IMR-90 (cell line): ENCODE measurements around the gene KEAP1. TPM values are rescaled to one million over a fixed set of nuclear protein-coding genes. Genes with fewer than 3 reads are reported as not detected.

Experiments
- ATAC-seq: fragments of 200-7000 bp; cut with Tn5 transposase; 2 replicates; pipeline ENCODE4 v1.9.1; 2020; ENCODE audit warnings: low read depth, mild to moderate bottlenecking, moderate library complexity
- BruUV-seq: library from RNA; stranded (reverse); fragments of 400-500 nt; replicated peaks from 2 replicates; lab custom pipeline; 2021; lab: Mats Ljungman, UMichigan
- CTCF ChIA-PET: fragments of 300-600 bp; formaldehyde crosslinking; extraction: SDS; loops from one replicate; lab custom pipeline; 2021; ENCODE audit warnings: antibody characterized with exemption; lab: Yijun Ruan, JAX
- POLR2A ChIA-PET: fragments of 300-600 bp; sonication (Branson Sonifier 250); formaldehyde crosslinking; loops from one replicate; lab custom pipeline; 2022; ENCODE audit warnings: antibody characterized with exemption; ENCODE audit not compliant: unreplicated experiment; lab: Charles Lee
- DNase-seq: peaks from one replicate; pipeline ENCODE4 v3.0.0; 2013
- H2AFZ ChIP-seq: replicated peaks from 2 replicates; pipeline ENCODE3; 2013; ENCODE audit warnings: low read length, mild to moderate bottlenecking; ENCODE audit not compliant: poor library complexity
- H2AK5ac ChIP-seq: 2 replicates; pipeline ENCODE4 v1.6.1; 2013; ENCODE audit warnings: low read depth, low read length, inconsistent platforms
- H2AK9ac ChIP-seq: replicated peaks from 2 replicates; pipeline ENCODE3; 2013; ENCODE audit warnings: mild to moderate bottlenecking, low read depth, low read length, moderate library complexity; ENCODE audit not compliant: poor library complexity
- H2BK120ac ChIP-seq: 2 replicates; pipeline ENCODE4 v1.6.1; 2013; ENCODE audit warnings: low read depth, low read length, inconsistent platforms
- H2BK15ac ChIP-seq: 3 replicates; pipeline ENCODE4 v1.6.1; 2013; ENCODE audit warnings: low read depth, low read length, inconsistent platforms
- H2BK20ac ChIP-seq: 2 replicates; pipeline ENCODE4 v1.6.1; 2013; ENCODE audit warnings: low read depth, mild to moderate bottlenecking, inconsistent platforms, low read length, moderate library complexity
- H2BK5ac ChIP-seq: 2 replicates; pipeline ENCODE4 v1.6.1; 2013; ENCODE audit warnings: mild to moderate bottlenecking, low read depth, low read length, inconsistent platforms; ENCODE audit not compliant: poor library complexity, severe bottlenecking
- H3K14ac ChIP-seq: replicated peaks from 2 replicates; pipeline ENCODE4 v1.6.1; 2013; ENCODE audit warnings: low read depth, low read length, inconsistent platforms
- H3K18ac ChIP-seq: 2 replicates; pipeline ENCODE4 v1.6.1; 2013; ENCODE audit warnings: low read depth, low read length, control low read depth
- H3K23ac ChIP-seq: 2 replicates; pipeline ENCODE4 v1.6.1; 2013; ENCODE audit warnings: low read depth, low read length, inconsistent platforms
- H3K27ac ChIP-seq: 2 replicates; pipeline ENCODE4 v1.5.1; 2013; ENCODE audit warnings: mild to moderate bottlenecking, control low read depth, low read length; ENCODE audit not compliant: insufficient read depth
- H3K27me3 ChIP-seq: 2 replicates; pipeline ENCODE4 v1.6.1; 2013; ENCODE audit warnings: low read length; ENCODE audit not compliant: control insufficient read depth, insufficient read depth
- H3K36me3 ChIP-seq: 2 replicates; pipeline ENCODE4 v1.6.1; 2013; ENCODE audit warnings: low read length, mixed read lengths; ENCODE audit not compliant: control insufficient read depth, insufficient read depth
- H3K4ac ChIP-seq: 2 replicates; pipeline ENCODE4 v1.6.1; 2013; ENCODE audit warnings: low read depth, low read length, inconsistent platforms
- H3K4me1 ChIP-seq: 2 replicates; pipeline ENCODE4 v1.6.1; 2013; ENCODE audit warnings: low read length, mixed read lengths; ENCODE audit not compliant: control insufficient read depth, insufficient read depth
- H3K4me2 ChIP-seq: 2 replicates; pipeline ENCODE4 v1.6.1; 2013; ENCODE audit warnings: low read depth, mild to moderate bottlenecking, control low read depth, low read length, moderate library complexity
- H3K4me3 ChIP-seq: 2 replicates; pipeline ENCODE4 v1.5.1; 2013; ENCODE audit warnings: low read depth, mild to moderate bottlenecking, control low read depth, low read length, moderate library complexity; ENCODE audit not compliant: insufficient read depth
- H3K56ac ChIP-seq: 2 replicates; pipeline ENCODE4 v1.6.1; 2013; ENCODE audit warnings: low read length, inconsistent platforms; ENCODE audit not compliant: insufficient read depth; ENCODE audit errors: extremely low read depth
- H3K79me1 ChIP-seq, 2 experiments: 2 replicates each; pipeline ENCODE4 v1.6.1; 2013; ENCODE audit warnings: low read length in 2 of 2, inconsistent platforms in 1 of 2, low read depth in 1 of 2
- H3K9ac ChIP-seq: 2 replicates; pipeline ENCODE4 v1.6.1; 2013; ENCODE audit warnings: low read depth, low read length, control low read depth
- H3K9me1 ChIP-seq: 2 replicates; pipeline ENCODE4 v1.6.1; 2013; ENCODE audit warnings: low read length, inconsistent platforms; ENCODE audit not compliant: insufficient read depth
- H3K9me3 ChIP-seq: 2 replicates; pipeline ENCODE4 v1.6.1; 2013; ENCODE audit warnings: low read length; ENCODE audit not compliant: control insufficient read depth, insufficient read depth
- H4K20me1 ChIP-seq: 2 replicates; pipeline ENCODE4 v1.6.1; 2013; ENCODE audit warnings: low read length, inconsistent platforms; ENCODE audit not compliant: insufficient read depth
- H4K5ac ChIP-seq: 2 replicates; pipeline ENCODE4 v1.6.1; 2013; ENCODE audit warnings: mild to moderate bottlenecking, low read depth, low read length, control low read depth
- H4K8ac ChIP-seq, 2 experiments: 2 replicates each; pipeline ENCODE4 v1.6.1; 2013; ENCODE audit warnings: low read depth in 2 of 2, low read length in 2 of 2, control low read depth in 1 of 2, inconsistent platforms in 1 of 2
- H4K91ac ChIP-seq: 2 replicates; pipeline ENCODE4 v1.6.1; 2013; ENCODE audit warnings: low read depth, low read length, inconsistent platforms; ENCODE audit not compliant: insufficient read depth
- CTCF ChIP-seq: conservative IDR thresholded peaks from 2 replicates; pipeline ENCODE4 v1.5.1; 2012; ENCODE audit warnings: mild to moderate bottlenecking, low read depth, low read length, improper control_type of control experiment
- MXI1 ChIP-seq: IDR thresholded peaks from 2 replicates; pipeline ENCODE4 v1.6.1; 2012; ENCODE audit warnings: low read depth, mild to moderate bottlenecking, low read length, moderate library complexity, borderline replicate concordance
- RFX5 ChIP-seq: IDR thresholded peaks from 2 replicates; pipeline ENCODE4 v1.8.0; 2012; ENCODE audit warnings: low read depth, mild to moderate bottlenecking, low read length, moderate library complexity
- USF2 ChIP-seq: fragments of 150-350 bp; IDR thresholded peaks from 2 replicates; pipeline ENCODE4 v1.6.1; 2017; ENCODE audit warnings: mild to moderate bottlenecking, antibody characterized with exemption, low read length, low read depth
- WGBS, 2 experiments: methylation state at CpG; one replicate each; pipeline versions ENCODE4 v1.1.5 to v1.1.7; 2013; ENCODE audit warnings: missing lambda C conversion rate in 2 of 2; ENCODE audit not compliant: insufficient read length in 1 of 2; ENCODE audit errors: extremely low coverage in 2 of 2; 5-methylcytosine and 5-hydroxymethylcytosine counted together
- dilution Hi-C: fragments of 300-500 bp; cut with HindIII; formaldehyde crosslinking; loops from one replicate; pipeline ENCODE4 v1.14.3; 2018; ENCODE audit warnings: low sequenced_read_pairs; ENCODE audit not compliant: unreplicated experiment
- in situ Hi-C: fragments of 300-500 bp; cut with MboI; formaldehyde crosslinking; loops from 3 replicates; pipeline ENCODE4 v1.14.3; 2019; ENCODE audit warnings: low sequenced_read_pairs, inconsistent platforms, mixed read lengths
- intact Hi-C: fragments of 100-400 bp; cut with micrococcal nuclease; formaldehyde crosslinking; loops from 2 replicates; pipeline ENCODE4 v1.10.0; 2022
- polyA plus RNA-seq, 3 experiments: library from polyadenylated mRNA; depleted of rRNA; stranded (reverse); fragments of >200 nt; gene quantifications; 2 replicates each; pipeline ENCODE4 v1.2.3, GENCODE V29; 2012; ENCODE audit warnings: low replicate concordance in 1 of 3
- total RNA-seq: library from RNA; depleted of rRNA; stranded (reverse); fragments of >200 nt; gene quantifications from 2 replicates; pipeline ENCODE4 v1.2.3, GENCODE V29; 2012

KEAP1 gene
- total and polyA plus RNA-seq, 2 of the 4 experiments (the other 2 are of a cell fraction), result 63.4 to 81.6 TPM

GRCh38 chr19:10464456-10464855 lies 38.7 kb downstream of the KEAP1 start:
- peaks cover 4% of the 10 kb centered on the region; the same call in 1 of the 2 replicates for H3K9me1 ChIP-seq
- no peak overlapping the region for H2BK5ac ChIP-seq
- DNase-seq (no peak), ATAC-seq (no peak)
- no peak overlapping the region for H2BK15ac ChIP-seq
- H2AFZ ChIP-seq, result no peak overlapping the region
- no peak overlapping the region for H4K5ac ChIP-seq
- H3K36me3 ChIP-seq, result peaks cover 18% of the 10 kb centered on the region
- TF ChIP-seq RFX5 (no peak), USF2 (no peak), MXI1 (no peak), CTCF (no peak)
- peaks cover 3% of the 10 kb centered on the region; the same call in 1 of the 2 replicates for H4K20me1 ChIP-seq
- no peak overlapping the region for H3K23ac ChIP-seq
- no peak overlapping the region for H3K27ac ChIP-seq
- dilution Hi-C loops, result no loop called here
- no peak overlapping the region for H3K4me3 ChIP-seq
- no peak overlapping the region for H4K91ac ChIP-seq
- no peak overlapping the region for H3K4ac ChIP-seq
- H2AK5ac ChIP-seq, result no peak overlapping the region
- BruUV-seq, result no TSS peak
- no peak overlapping the region for H2BK120ac ChIP-seq
- no peak overlapping the region for H3K9ac ChIP-seq
- H2BK20ac ChIP-seq, result no peak overlapping the region
- no peak overlapping the region for H4K8ac ChIP-seq
- H3K56ac ChIP-seq, result no peak overlapping the region
- peaks cover 3% of the 10 kb centered on the region; the same call in 1 of the 2 replicates for H3K4me1 ChIP-seq
- no peak overlapping the region for H2AK9ac ChIP-seq
- H3K18ac ChIP-seq, result no peak overlapping the region
- H3K14ac ChIP-seq, result no peak overlapping the region
- in situ Hi-C loops, result no loop called here
- POLR2A ChIA-PET, result no interaction called here
- CTCF ChIA-PET, result no interaction called here
- H3K27me3 ChIP-seq, result no peaks in the 10 kb centered on the region
- no peaks in the 10 kb centered on the region for H3K9me3 ChIP-seq
- 0 out of 4 replicates have a peak, but pooled peaks cover 0 to 3% of the 10 kb centered on the region in 2 experiments for H3K79me1 ChIP-seq
- no CpG with 5 or more reads among the region's 5 CpGs for WGBS, 2 experiments
- intact Hi-C loops, result no loop called here
- no peak overlapping the region for H3K4me2 ChIP-seq
